Mucosa of descending colon (tissue), 3 donors: ENCODE data around the gene PBRM1. TPM values are rescaled to one million over a fixed set of nuclear protein-coding genes. Genes with fewer than 3 reads are reported as not detected.
A peak's percentile ranks its signal among the peaks of the same experiment; 100 is the strongest.

Experiments
- ATAC-seq: fragments of 200-7000 bp; cut with Tn5 transposase; one replicate; pipeline ENCODE4 v1.9.1; 2020; ENCODE audit warnings: mild to moderate bottlenecking, moderate library complexity
- DNase-seq, 3 donors: peaks; one replicate each; pipeline ENCODE4 v3.0.0-alpha.2; 2020
- H3K36me3 ChIP-seq: fragments of 200-600 bp; one replicate; pipeline ENCODE4 v1.8.0; 2021; ENCODE audit warnings: low read depth, mild to moderate bottlenecking
- H3K4me1 ChIP-seq: fragments of 200-600 bp; one replicate; pipeline ENCODE4 v1.8.0; 2021; ENCODE audit warnings: low read depth, mild to moderate bottlenecking
- H3K4me3 ChIP-seq: fragments of 200-600 bp; one replicate; pipeline ENCODE4 v1.8.0; 2021; ENCODE audit warnings: mild to moderate bottlenecking
- H3K9me3 ChIP-seq: fragments of 200-600 bp; one replicate; pipeline ENCODE4 v1.8.0; 2021; ENCODE audit warnings: mild to moderate bottlenecking
- CTCF ChIP-seq: fragments of 200-600 bp; IDR thresholded peaks from one replicate; pipeline ENCODE4 v1.8.0; 2022; ENCODE audit warnings: antibody characterized with exemption, mild to moderate bottlenecking
- intact Hi-C, 2 donors: fragments of 100-400 bp; cut with DNase I in 1 of 2; cut with micrococcal nuclease in 1 of 2; formaldehyde crosslinking; loops; one replicate each; pipeline versions ENCODE4 v1.11.0 to v1.11.1; 2022; cut with DNase I, micrococcal nuclease
- total RNA-seq, 3 donors: library from RNA; stranded (reverse); fragmentation: NEBNext Ultra II Directional in 2 of 3; extraction: Animal tissue kit (Norgen Biotek cat#: 25700) in 2 of 3; gene quantifications; one replicate each; pipeline versions ENCODE4 v1.2.1 to v1.2.4, GENCODE V29; 2021 to 2023
- donor health status: DM: no; HTN: no; CAD: no; lungs with moderate emphysema.
- donor health status: DM: no; HTN: no; CAD: no.
- donor health status: DM: no; HTN: yes; CAD: no.

Gene PBRM1
- total RNA-seq, 3 donors from 2014 or later = 48.5 to 86.1 (median 56.8) TPM

GRCh38 chr3:52593103-52593502 lies 92.6 kb downstream of the PBRM1 start:
- Histone ChIP-seq H3K4me3 (no peak overlapping the region), H3K36me3 (no peaks in the 10 kb centered on the region), H3K4me1 (no peaks in the 10 kb centered on the region), H3K9me3 (no peaks in the 10 kb centered on the region)
- TF ChIP-seq CTCF = no peak
- intact Hi-C loops = no loop called here
- ATAC-seq (no peak), DNase-seq (no peak)

DNA sequence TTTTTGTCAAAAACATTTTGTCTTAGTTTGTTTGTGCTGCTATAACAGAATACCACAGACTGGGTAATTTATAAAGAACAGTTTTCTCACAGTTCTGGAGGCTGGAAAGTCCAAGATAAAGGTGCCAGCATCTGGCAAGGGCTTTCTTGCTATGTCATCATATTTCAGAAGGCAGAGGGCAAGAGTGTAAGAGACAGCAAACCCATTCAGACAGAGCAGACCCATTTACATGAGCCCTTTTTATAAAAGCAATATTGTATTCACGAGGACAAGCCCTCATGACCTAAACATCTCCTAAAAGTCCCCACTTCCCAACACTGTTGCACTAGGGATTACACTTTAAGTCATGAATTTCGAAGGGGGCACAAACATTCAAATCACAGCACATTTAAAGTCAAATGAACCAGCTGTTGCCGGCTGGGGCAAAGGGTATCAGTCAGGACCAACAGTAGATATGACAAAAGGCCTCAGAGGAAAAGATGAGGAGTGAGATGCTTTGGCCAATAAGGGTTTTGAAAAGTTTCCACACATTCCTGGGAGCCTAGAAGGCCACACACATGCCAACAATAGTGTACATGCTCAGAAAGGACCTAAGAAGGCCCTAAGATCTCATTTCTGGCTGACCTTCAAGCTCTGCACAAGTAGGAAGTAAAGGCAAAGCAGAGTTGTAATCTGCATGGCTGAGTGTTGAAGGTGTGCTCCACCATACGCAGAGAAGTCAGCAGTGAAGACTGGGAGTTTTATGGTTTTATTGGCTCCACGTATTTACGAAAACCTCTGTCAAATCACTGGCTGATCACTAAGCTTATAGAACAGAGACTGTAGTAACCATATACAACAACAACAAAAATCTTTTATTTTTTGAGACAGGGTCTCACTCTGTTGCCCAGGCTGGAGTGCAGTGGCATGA lies 111.4 kb downstream of the PBRM1 start:
- H3K4me1 ChIP-seq = no peaks in the 10 kb centered on the region
- no peak overlapping the region for H3K4me3 ChIP-seq
- intact Hi-C loops = no loop called here
- H3K36me3 ChIP-seq = peaks cover 6% of the 10 kb centered on the region
- TF ChIP-seq CTCF = no peak
- DNase-seq = peak in 1 of 3 donors; percentile 6
- no peaks in the 10 kb centered on the region for H3K9me3 ChIP-seq
- peak; percentile 72 for ATAC-seq

- DNase-seq (no peak), ATAC-seq (no peak)
- no peak for TF ChIP-seq CTCF
- Histone ChIP-seq H3K4me3 (no peak overlapping the region), H3K4me1 (no peaks in the 10 kb centered on the region), H3K36me3 (no peaks in the 10 kb centered on the region), H3K9me3 (no peaks in the 10 kb centered on the region)
- intact Hi-C loops = no loop called here
These were observed 113.5 kb downstream of the PBRM1 start for GRCh38 chr3:52572221-52572620.

DNA sequence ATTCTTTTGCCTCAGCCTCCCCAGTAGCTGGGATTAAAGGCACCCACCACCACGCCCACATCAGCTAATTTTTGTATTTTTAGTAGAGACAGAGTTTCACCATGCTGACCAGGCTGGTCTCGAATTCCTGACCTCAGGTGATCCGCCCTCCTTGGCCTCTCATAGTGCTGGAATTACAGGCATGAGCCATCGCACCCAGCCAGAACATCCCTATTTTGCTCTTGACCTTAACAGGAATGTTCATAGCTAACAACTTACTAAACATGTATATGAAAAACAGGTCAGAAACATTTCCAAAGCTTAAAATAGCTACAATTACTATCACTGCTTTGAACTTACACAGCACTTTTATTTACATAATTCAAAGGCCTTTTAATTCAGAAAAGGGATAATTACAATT lies 115.6 kb downstream of the PBRM1 start:
- H3K36me3 ChIP-seq = no peaks in the 10 kb centered on the region
- H3K4me1 ChIP-seq = no peaks in the 10 kb centered on the region
- H3K4me3 ChIP-seq = no peak overlapping the region
- TF ChIP-seq CTCF = no peak
- intact Hi-C loops = no loop called here
- no peak for DNase-seq
- no peak for ATAC-seq
- H3K9me3 ChIP-seq = no peaks in the 10 kb centered on the region

GRCh38 chr3:52568069-52568468 lies 117.6 kb downstream of the PBRM1 start:
- Histone ChIP-seq H3K9me3 (no peaks in the 10 kb centered on the region), H3K4me3 (no peak overlapping the region), H3K36me3 (no peaks in the 10 kb centered on the region), H3K4me1 (no peaks in the 10 kb centered on the region)
- DNase-seq (no peak), ATAC-seq (peak; percentile 35)
- intact Hi-C loops = no loop called here
- no peak for TF ChIP-seq CTCF
